H1 (cell line): ENCODE measurements around the gene C3orf62. TPM values are rescaled to one million over a fixed set of nuclear protein-coding genes. Genes with fewer than 3 reads are reported as not detected.

Experiments
- BCL11A ChIP-seq, 2 experiments: IDR thresholded peaks; one replicate each; pipeline ENCODE4 v1.6.1; 2011; ENCODE audit warnings: low read depth in 2 of 2, low read length in 2 of 2, mild to moderate bottlenecking in 2 of 2
- BRCA1 ChIP-seq: IDR thresholded peaks from 2 replicates; pipeline ENCODE4 v1.6.1; 2012; ENCODE audit warnings: low read depth, low read length, improper control_type of control experiment
- CBX5 ChIP-seq: fragments of 300-800, 300-1000 bp; sonication (generic); IDR thresholded peaks from 2 replicates; pipeline ENCODE4 v1.7.1; 2016; ENCODE audit warnings: antibody characterized with exemption, low read length, low read depth
- KDM1A ChIP-seq: fragments of 200-600, 300-600 bp; sonication (generic); IDR thresholded peaks from 2 replicates; pipeline ENCODE4 v1.7.1; 2016; ENCODE audit warnings: mild to moderate bottlenecking, low read length, borderline replicate concordance
- SRF ChIP-seq: IDR thresholded peaks from 2 replicates; pipeline ENCODE4 v1.6.1; 2011; ENCODE audit warnings: mild to moderate bottlenecking, low read depth, low read length, moderate library complexity
- polyA plus RNA-seq, 7 experiments: library from polyadenylated mRNA; depleted of rRNA in 3 of 7; stranded (reverse) in 5 of 7; unstranded in 2 of 7; fragments of >200 nt in 5 of 7; fragments of 200-250 nt in 2 of 7; gene quantifications; 1 replicate in 5 of 7; 2 replicates in 1 of 7; 4 replicates in 1 of 7; pipeline versions ENCODE4 v1.2.1 to v1.2.3, GENCODE V29; 2011 to 2013; ENCODE audit warnings: missing spikeins in 2 of 7, mixed read lengths in 2 of 7
- total RNA-seq: library from RNA; stranded (reverse); fragmentation: NEBNext Ultra II Directional; extraction: Animal tissue kit (Norgen Biotek cat#: 25700); gene quantifications from 2 replicates; pipeline ENCODE4 v1.2.1, GENCODE V29; 2021
- TF ChIP-seq, protein P1 (sequence below): IDR thresholded peaks from 2 replicates; pipeline ENCODE4 v1.6.1; 2011; ENCODE audit warnings: low read length, improper control_type of control experiment

Gene C3orf62
- total and polyA plus RNA-seq, 2 of the 8 experiments (the other 6 are each of a cell fraction or from before 2014, with no cell fraction given), result 1.1 to 3.0 TPM

DNA sequence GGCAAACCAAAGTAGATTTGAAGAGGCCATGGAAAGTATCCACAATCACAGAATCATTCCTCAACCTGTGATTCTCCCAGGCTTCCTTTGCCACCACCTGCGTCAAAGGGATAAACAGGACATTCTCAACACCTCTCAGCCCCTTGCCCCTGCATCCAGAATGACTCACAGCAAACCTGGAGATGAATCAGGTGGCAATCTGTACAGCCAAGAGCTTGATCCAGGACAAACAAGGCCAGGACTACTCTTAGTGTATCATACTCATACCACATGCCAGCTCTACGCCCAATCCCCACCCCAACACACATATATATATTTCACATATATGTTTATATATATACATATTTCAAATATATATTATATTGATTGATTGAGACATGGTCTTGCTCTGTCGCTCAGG is 23.6 kb upstream of the C3orf62 start (continued):
- TF ChIP-seq, protein P1, sequence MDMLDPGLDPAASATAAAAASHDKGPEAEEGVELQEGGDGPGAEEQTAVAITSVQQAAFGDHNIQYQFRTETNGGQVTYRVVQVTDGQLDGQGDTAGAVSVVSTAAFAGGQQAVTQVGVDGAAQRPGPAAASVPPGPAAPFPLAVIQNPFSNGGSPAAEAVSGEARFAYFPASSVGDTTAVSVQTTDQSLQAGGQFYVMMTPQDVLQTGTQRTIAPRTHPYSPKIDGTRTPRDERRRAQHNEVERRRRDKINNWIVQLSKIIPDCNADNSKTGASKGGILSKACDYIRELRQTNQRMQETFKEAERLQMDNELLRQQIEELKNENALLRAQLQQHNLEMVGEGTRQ, result no peak
- TF ChIP-seq BRCA1 (no peak), CBX5 (no peak), KDM1A (no peak), BCL11A (IDR thresholded peaks at IDR 0.05; ENCODE audit: low read depth in 2 of 2, low read length in 2 of 2) (no peak), SRF (no peak)
- TF ChIP-seq, all 59 proteins: peak for 0
